NB4 (cell line): ENCODE data around the gene CST1.
"Not testable (repeated sequence)": the region's sequence is repeated elsewhere in the genome, so short reads cannot be mapped to it uniquely, and the experiment has no call there.

Experiments used
- DNase-seq: peaks from one replicate; pipeline ENCODE4 v3.0.0; 2010; ENCODE audit warnings: low read depth
- H3K4me3 ChIP-seq: one replicate; pipeline ENCODE4 v1.5.1; 2011; ENCODE audit warnings: mild to moderate bottlenecking, low read depth, low read length, moderate library complexity
- CTCF ChIP-seq: IDR thresholded peaks from one replicate; pipeline ENCODE4 v1.5.1; 2012; ENCODE audit warnings: low read depth, low read length
- MYC ChIP-seq: IDR thresholded peaks from 2 replicates; pipeline ENCODE4 v1.6.1; 2011; ENCODE audit warnings: low read depth, low read length
- POLR2A ChIP-seq: IDR thresholded peaks from 2 replicates; pipeline ENCODE4 v1.6.1; 2011; ENCODE audit warnings: mild to moderate bottlenecking; ENCODE audit not compliant: insufficient read length; ENCODE audit errors: extremely low read depth
- TF ChIP-seq, protein P1 (sequence below): IDR thresholded peaks from 2 replicates; pipeline ENCODE4 v1.6.1; 2011; ENCODE audit warnings: low read depth, low read length

Gene CST1

DNA sequence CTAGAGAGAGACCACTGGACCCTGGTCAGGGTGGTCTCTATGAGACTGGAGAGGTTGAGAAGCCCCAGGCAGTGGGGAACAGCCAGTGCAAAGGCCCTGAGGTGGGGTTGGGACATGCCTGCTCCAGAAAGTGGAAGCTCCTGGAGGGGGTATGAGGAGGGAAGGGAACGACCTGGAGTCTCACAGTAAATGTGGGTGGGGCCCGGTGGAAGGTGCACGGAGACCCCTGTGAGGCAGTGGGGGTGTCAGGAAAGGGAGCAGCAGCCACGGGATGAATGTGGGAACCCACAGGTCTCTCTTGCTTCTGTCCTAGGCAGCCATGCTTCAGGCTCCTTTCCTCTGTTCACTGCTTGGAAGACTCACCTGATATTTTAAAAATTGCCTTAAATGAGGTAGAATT is 1.3 kb upstream of the CST1 start:
- no peak for DNase-seq
- TF ChIP-seq POLR2A (no peak), MYC (no peak), CTCF (no peak)
- TF ChIP-seq, protein P1, sequence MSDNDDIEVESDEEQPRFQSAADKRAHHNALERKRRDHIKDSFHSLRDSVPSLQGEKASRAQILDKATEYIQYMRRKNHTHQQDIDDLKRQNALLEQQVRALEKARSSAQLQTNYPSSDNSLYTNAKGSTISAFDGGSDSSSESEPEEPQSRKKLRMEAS = no peak
- no peak overlapping the region for H3K4me3 ChIP-seq

GRCh38 chr20:23749746-23750145 is 989 bp downstream of the CST1 start:
- TF ChIP-seq MYC (no peak), POLR2A (no peak), CTCF (no peak)
- TF ChIP-seq, protein P1 = no peak
- DNase-seq = no peak
- no peak overlapping the region for H3K4me3 ChIP-seq

- DNase-seq, H3K4me3 ChIP-seq: not testable (repeated sequence)
Measured at GRCh38 chr20:23748975-23749374, 1.8 kb downstream of the CST1 start.

DNA sequence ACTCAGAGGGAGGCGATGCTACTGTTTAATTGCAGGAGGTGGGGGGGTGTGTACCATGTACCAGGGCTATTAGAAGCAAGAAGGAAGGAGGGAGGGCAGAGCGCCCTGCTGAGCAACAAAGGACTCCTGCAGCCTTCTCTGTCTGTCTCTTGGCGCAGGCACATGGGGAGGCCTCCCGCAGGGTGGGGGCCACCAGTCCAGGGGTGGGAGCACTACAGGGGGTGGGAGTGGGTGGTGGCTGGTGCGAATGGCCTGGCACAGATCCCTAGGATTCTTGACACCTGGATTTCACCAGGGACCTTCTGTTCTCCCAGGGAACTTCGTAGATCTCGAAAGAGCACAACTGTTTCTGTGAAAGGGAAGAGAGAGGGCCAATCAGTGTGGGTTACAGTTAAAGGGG is 3.2 kb downstream of the CST1 start:
- not testable (repeated sequence) for H3K4me3 ChIP-seq, DNase-seq

DNA sequence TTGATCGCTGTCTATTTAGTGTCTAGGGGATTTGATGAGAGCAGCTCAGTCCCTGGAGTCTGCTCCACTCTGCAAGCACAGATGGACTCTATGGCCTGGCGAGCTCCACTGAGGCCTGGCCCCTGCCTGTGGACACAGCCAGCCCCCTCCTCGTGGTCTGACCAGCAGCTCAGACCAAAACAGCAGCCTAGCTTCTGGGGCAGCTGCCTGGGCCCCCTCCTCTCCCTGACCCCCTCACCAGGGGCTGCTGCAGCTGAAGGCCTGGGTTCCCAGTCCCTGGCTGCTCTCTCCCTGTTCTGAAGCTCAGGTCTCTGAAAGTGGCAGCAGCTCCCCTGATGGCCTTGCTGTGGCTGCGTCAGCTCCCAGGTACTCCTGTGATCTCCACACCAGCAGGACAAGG is 3.6 kb downstream of the CST1 start:
- DNase-seq = not testable (repeated sequence)

GRCh38 chr20:23746321-23746720 is 4.4 kb downstream of the CST1 start:
- TF ChIP-seq POLR2A = no peak
- TF ChIP-seq, protein P1 = no peak
- TF ChIP-seq MYC = no peak
- TF ChIP-seq CTCF = no peak
- DNase-seq = no peak
- H3K4me3 ChIP-seq = no peak overlapping the region

More for the DNA sequence above, 3.6 kb downstream of the CST1 start:
- not testable (repeated sequence) for H3K4me3 ChIP-seq

DNA sequence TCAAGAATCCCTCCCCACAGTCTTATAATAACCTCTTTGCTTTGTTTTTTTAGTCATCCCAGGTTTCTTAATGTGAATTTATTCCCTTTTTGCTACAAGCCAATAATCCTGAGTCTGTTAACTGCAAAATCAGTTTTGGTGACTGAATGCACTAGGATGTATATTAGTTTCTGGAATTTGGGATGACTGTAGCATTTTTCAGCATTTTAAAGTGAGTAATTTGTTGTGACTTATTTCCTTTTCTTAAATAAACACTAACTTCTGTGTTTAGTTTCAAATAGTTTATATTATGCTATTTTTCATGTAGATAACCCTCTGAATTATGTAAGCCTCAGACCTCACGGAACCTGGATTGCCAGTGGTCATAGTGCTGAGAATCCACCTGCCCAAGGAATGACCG is 5.5 kb downstream of the CST1 start:
- no peak for DNase-seq
- no peak for TF ChIP-seq MYC
- no peak for TF ChIP-seq POLR2A
- TF ChIP-seq CTCF = no peak
- TF ChIP-seq, protein P1 = no peak
- H3K4me3 ChIP-seq = no peak overlapping the region

DNA sequence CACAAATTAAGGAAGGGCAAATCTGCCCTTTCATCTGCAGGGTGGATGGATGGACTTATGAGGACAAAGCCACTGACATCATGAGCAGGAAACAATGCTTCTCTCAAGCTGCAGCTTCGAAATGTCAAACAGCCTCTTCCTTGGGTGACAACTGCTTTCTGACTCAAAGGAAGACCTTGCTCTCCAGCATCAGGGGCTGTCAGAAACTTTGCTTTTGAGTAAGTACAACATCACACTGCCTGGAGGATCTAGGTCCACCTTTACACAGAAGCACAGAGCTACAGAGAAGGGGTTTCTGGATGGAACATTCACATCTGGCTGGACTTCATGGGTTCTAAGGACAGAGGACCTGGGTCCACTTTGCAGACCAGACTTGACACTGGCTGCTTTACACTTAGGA is 5.9 kb downstream of the CST1 start:
- TF ChIP-seq CTCF (no peak), POLR2A (no peak), MYC (no peak)
- TF ChIP-seq, protein P1 = no peak
- H3K4me3 ChIP-seq = no peak overlapping the region
- no peak for DNase-seq

DNA sequence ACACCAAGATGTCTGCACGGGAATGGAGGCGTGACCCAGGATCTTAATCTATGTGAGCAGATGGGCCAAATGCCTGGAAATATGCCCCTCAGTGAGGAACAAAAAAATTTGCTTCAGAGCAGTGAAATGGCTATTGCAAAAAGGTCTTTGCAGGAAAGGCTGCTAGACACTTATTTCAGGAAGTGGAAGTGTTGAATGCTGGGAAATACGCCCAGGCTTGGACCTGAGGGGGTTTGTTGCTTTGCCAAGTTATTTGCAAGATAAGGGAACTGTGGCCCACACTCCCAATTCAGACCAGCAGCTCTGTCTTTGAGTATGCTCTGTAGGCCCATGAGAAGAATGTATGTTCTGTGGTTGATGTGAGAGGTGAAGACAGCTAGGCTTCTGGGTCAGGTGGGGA is 15.3 kb downstream of the CST1 start:
- DNase-seq, H3K4me3 ChIP-seq: not testable (repeated sequence)

GRCh38 chr20:23734949-23735348 is 15.8 kb downstream of the CST1 start:
- not testable (repeated sequence) for DNase-seq, H3K4me3 ChIP-seq

GRCh38 chr20:23734440-23734839 is 16.3 kb downstream of the CST1 start:
- not testable (repeated sequence) for H3K4me3 ChIP-seq, DNase-seq
